ENCODE data around the gene STIM1. TPM values are rescaled to one million over a fixed set of nuclear protein-coding genes. Genes with fewer than 3 reads are reported as not detected.
"Not testable (repeated sequence)": the region's sequence is repeated elsewhere in the genome, so short reads cannot be mapped to it uniquely, and the experiment has no call there.

The STIM1 gene
- total RNA-seq, 1 experiment from 2014 or later = 9.0 TPM

DNA sequence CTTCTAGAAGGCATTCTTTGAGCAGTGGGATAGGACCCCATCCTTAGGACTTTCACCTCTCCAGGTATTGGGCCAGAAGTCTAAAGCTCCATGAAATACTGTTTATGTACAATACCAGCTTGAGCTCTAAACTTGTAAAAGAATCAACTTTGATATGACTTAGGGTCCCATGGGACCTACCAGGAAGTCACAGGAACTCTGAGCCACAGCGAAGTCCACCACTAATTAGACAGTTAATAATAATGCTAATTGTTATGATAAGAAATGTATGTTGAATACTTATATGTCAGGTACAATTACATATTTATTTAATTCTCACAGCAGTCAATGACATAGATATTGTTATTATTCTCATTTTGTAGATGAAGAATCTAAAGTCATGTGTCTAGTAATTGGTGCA lies 35.3 kb downstream of the STIM1 start:
- Histone ChIP-seq H3K36me3 (ENCODE audit: insufficient read depth, low read length) (no peaks in the 10 kb centered on the region), H3K27ac (ENCODE audit: low read length) (no peak overlapping the region), H4K20me1 (ENCODE audit: insufficient read depth, low read depth, low read length) (peaks cover 7% of the 10 kb centered on the region; the same call in 1 of the 2 replicates), H2AFZ (ENCODE audit: low read length) (no peak overlapping the region), H3K4me1 (ENCODE audit: low read length) (peaks cover 47% of the 10 kb centered on the region), H3K9me3 (ENCODE audit: low read length) (no peaks in the 10 kb centered on the region), H3K9me2 (replicated peaks; ENCODE audit: insufficient read depth, low read length) (no peaks in the 10 kb centered on the region), H3K4me3 (ENCODE audit: low read length) (no peak overlapping the region), H3K27me3 (ENCODE audit: low read length) (no peaks in the 10 kb centered on the region), H3K4me2 (ENCODE audit: low read depth, low read length, poor library complexity, severe bottlenecking) (peak overlapping the region; percentile 45), H3K79me2 (ENCODE audit: low read length) (no peaks in the 10 kb centered on the region), H3K9ac (ENCODE audit: low read length) (no peak overlapping the region)
- peak; percentile 50 for DNase-seq

GRCh38 chr11:3891751-3892150 lies 36.3 kb downstream of the STIM1 start:
- H3K9me2 ChIP-seq (replicated peaks; ENCODE audit: insufficient read depth, low read length) = no peaks in the 10 kb centered on the region
- no peak overlapping the region for H3K4me2 ChIP-seq (ENCODE audit: low read depth, low read length, poor library complexity, severe bottlenecking)
- peaks cover 53% of the 10 kb centered on the region for H3K4me1 ChIP-seq (ENCODE audit: low read length)
- H3K9me3 ChIP-seq (ENCODE audit: low read length) = no peaks in the 10 kb centered on the region
- no peak overlapping the region for H3K9ac ChIP-seq (ENCODE audit: low read length)
- H4K20me1 ChIP-seq (ENCODE audit: insufficient read depth, low read depth, low read length) = peaks cover 7% of the 10 kb centered on the region; the same call in 1 of the 2 replicates
- H3K27me3 ChIP-seq (ENCODE audit: low read length) = no peaks in the 10 kb centered on the region
- H3K4me3 ChIP-seq (ENCODE audit: low read length) = no peak overlapping the region
- no peak for DNase-seq
- no peaks in the 10 kb centered on the region for H3K36me3 ChIP-seq (ENCODE audit: insufficient read depth, low read length)
- H3K79me2 ChIP-seq (ENCODE audit: low read length) = no peaks in the 10 kb centered on the region
- no peak overlapping the region for H3K27ac ChIP-seq (ENCODE audit: low read length)
- H2AFZ ChIP-seq (ENCODE audit: low read length) = no peak overlapping the region

- H3K27ac ChIP-seq (ENCODE audit: low read length) = no peak overlapping the region
- no peaks in the 10 kb centered on the region for H3K9me2 ChIP-seq (replicated peaks; ENCODE audit: insufficient read depth, low read length)
- H3K79me2 ChIP-seq (ENCODE audit: low read length) = no peaks in the 10 kb centered on the region
- no peaks in the 10 kb centered on the region for H3K36me3 ChIP-seq (ENCODE audit: insufficient read depth, low read length)
- H3K4me1 ChIP-seq (ENCODE audit: low read length) = peaks cover 55% of the 10 kb centered on the region
- H3K9me3 ChIP-seq (ENCODE audit: low read length) = no peaks in the 10 kb centered on the region
- no peak overlapping the region for H2AFZ ChIP-seq (ENCODE audit: low read length)
- H4K20me1 ChIP-seq (ENCODE audit: insufficient read depth, low read depth, low read length) = peaks cover 7% of the 10 kb centered on the region; the same call in 1 of the 2 replicates
- H3K27me3 ChIP-seq (ENCODE audit: low read length) = no peaks in the 10 kb centered on the region
- no peak overlapping the region for H3K4me3 ChIP-seq (ENCODE audit: low read length)
- DNase-seq = peak; percentile 38
- H3K4me2 ChIP-seq (ENCODE audit: low read depth, low read length, poor library complexity, severe bottlenecking) = no peak overlapping the region
- H3K9ac ChIP-seq (ENCODE audit: low read length) = no peak overlapping the region
Observed at GRCh38 chr11:3892156-3892555, 36.7 kb downstream of the STIM1 start.

DNA sequence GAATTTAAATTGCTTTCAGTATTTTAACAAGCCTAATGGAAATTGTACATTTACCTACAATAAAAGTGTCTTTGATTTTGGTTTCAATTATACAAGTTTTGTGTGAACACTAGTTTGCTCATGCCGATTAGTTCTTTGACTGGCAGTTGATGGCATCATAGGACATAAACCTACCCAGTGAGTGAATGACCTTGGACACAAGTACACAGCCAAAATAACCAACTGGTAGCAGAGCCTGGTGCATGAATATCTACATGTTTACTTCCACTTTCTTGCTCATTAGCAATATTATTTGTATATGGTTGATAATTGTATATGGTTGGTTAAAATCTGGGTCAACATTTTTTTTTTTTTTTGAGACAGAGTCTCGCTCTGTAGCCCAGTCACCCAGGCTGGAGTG lies 37.8 kb downstream of the STIM1 start:
- H3K4me2 ChIP-seq (ENCODE audit: low read depth, low read length, poor library complexity, severe bottlenecking) = no peak overlapping the region
- no peak overlapping the region for H2AFZ ChIP-seq (ENCODE audit: low read length)
- H3K4me3 ChIP-seq (ENCODE audit: low read length) = no peak overlapping the region
- H3K9me3 ChIP-seq (ENCODE audit: low read length) = no peaks in the 10 kb centered on the region
- no peak overlapping the region for H3K9ac ChIP-seq (ENCODE audit: low read length)
- no peaks in the 10 kb centered on the region for H3K27me3 ChIP-seq (ENCODE audit: low read length)
- no peaks in the 10 kb centered on the region for H3K36me3 ChIP-seq (ENCODE audit: insufficient read depth, low read length)
- DNase-seq = peak; percentile 38
- H3K27ac ChIP-seq (ENCODE audit: low read length) = no peak overlapping the region
- no peaks in the 10 kb centered on the region for H3K9me2 ChIP-seq (replicated peaks; ENCODE audit: insufficient read depth, low read length)
- peaks cover 7% of the 10 kb centered on the region; the same call in 1 of the 2 replicates for H4K20me1 ChIP-seq (ENCODE audit: insufficient read depth, low read depth, low read length)
- peaks cover 49% of the 10 kb centered on the region for H3K4me1 ChIP-seq (ENCODE audit: low read length)
- H3K79me2 ChIP-seq (ENCODE audit: low read length) = no peaks in the 10 kb centered on the region

- H3K9ac ChIP-seq (ENCODE audit: low read length) = peak overlapping the region; percentile 54
- no peaks in the 10 kb centered on the region for H3K9me3 ChIP-seq (ENCODE audit: low read length)
- H3K4me3 ChIP-seq (ENCODE audit: low read length) = peak overlapping the region; percentile 45; the same call in 1 of the 2 replicates
- H2AFZ ChIP-seq (ENCODE audit: low read length) = no peak overlapping the region
- peaks cover 43% of the 10 kb centered on the region for H3K4me1 ChIP-seq (ENCODE audit: low read length)
- peak; percentile 94 for DNase-seq
- H4K20me1 ChIP-seq (ENCODE audit: insufficient read depth, low read depth, low read length) = 0 out of 2 replicates have a peak, but pooled peaks cover 4% of the 10 kb centered on the region
- H3K79me2 ChIP-seq (ENCODE audit: low read length) = no peaks in the 10 kb centered on the region
- peak overlapping the region; percentile 62 for H3K27ac ChIP-seq (ENCODE audit: low read length)
- no peaks in the 10 kb centered on the region for H3K36me3 ChIP-seq (ENCODE audit: insufficient read depth, low read length)
- H3K27me3 ChIP-seq (ENCODE audit: low read length) = no peaks in the 10 kb centered on the region
- peak overlapping the region; percentile 69 for H3K4me2 ChIP-seq (ENCODE audit: low read depth, low read length, poor library complexity, severe bottlenecking)
- no peaks in the 10 kb centered on the region for H3K9me2 ChIP-seq (replicated peaks; ENCODE audit: insufficient read depth, low read length)
Observed at GRCh38 chr11:3894128-3894731, 38.8 kb downstream of the STIM1 start.

- Histone ChIP-seq H3K9me3 (ENCODE audit: low read length) (no peaks in the 10 kb centered on the region), H3K27me3 (ENCODE audit: low read length) (no peaks in the 10 kb centered on the region), H3K4me3 (ENCODE audit: low read length) (no peak overlapping the region), H3K4me1 (ENCODE audit: low read length) (peaks cover 36% of the 10 kb centered on the region), H3K9ac (ENCODE audit: low read length) (peak overlapping the region; percentile 8; the same call in 1 of the 2 replicates), H4K20me1 (ENCODE audit: insufficient read depth, low read depth, low read length) (no peaks in the 10 kb centered on the region), H3K9me2 (replicated peaks; ENCODE audit: insufficient read depth, low read length) (no peaks in the 10 kb centered on the region), H3K36me3 (ENCODE audit: insufficient read depth, low read length) (no peaks in the 10 kb centered on the region), H3K4me2 (ENCODE audit: low read depth, low read length, poor library complexity, severe bottlenecking) (peak overlapping the region; percentile 50), H2AFZ (ENCODE audit: low read length) (no peak overlapping the region), H3K79me2 (ENCODE audit: low read length) (no peaks in the 10 kb centered on the region), H3K27ac (ENCODE audit: low read length) (peak overlapping the region; percentile 45)
- DNase-seq = peak; percentile 63
Observed at GRCh38 chr11:3896644-3897043, 41.2 kb downstream of the STIM1 start.

- peaks cover 30% of the 10 kb centered on the region for H3K4me1 ChIP-seq (ENCODE audit: low read length)
- H3K9me3 ChIP-seq (ENCODE audit: low read length); H3K36me3 ChIP-seq (ENCODE audit: insufficient read depth, low read length); H3K9me2 ChIP-seq (replicated peaks; ENCODE audit: insufficient read depth, low read length); H3K9ac ChIP-seq (ENCODE audit: low read length); H2AFZ ChIP-seq (ENCODE audit: low read length); DNase-seq; H4K20me1 ChIP-seq (ENCODE audit: insufficient read depth, low read depth, low read length); H3K27me3 ChIP-seq (ENCODE audit: low read length); H3K27ac ChIP-seq (ENCODE audit: low read length); H3K4me3 ChIP-seq (ENCODE audit: low read length); H3K4me2 ChIP-seq (ENCODE audit: low read depth, low read length, poor library complexity, severe bottlenecking); H3K79me2 ChIP-seq (ENCODE audit: low read length): not testable (repeated sequence)
Observed at GRCh38 chr11:3900230-3900629, 44.8 kb downstream of the STIM1 start.

- Histone ChIP-seq H3K4me1 (ENCODE audit: low read length) (peaks cover 32% of the 10 kb centered on the region), H2AFZ (ENCODE audit: low read length) (no peak overlapping the region), H4K20me1 (ENCODE audit: insufficient read depth, low read depth, low read length) (no peaks in the 10 kb centered on the region), H3K9me3 (ENCODE audit: low read length) (no peaks in the 10 kb centered on the region), H3K9me2 (replicated peaks; ENCODE audit: insufficient read depth, low read length) (no peaks in the 10 kb centered on the region), H3K79me2 (ENCODE audit: low read length) (no peaks in the 10 kb centered on the region), H3K27me3 (ENCODE audit: low read length) (no peaks in the 10 kb centered on the region), H3K9ac (ENCODE audit: low read length) (no peak overlapping the region), H3K27ac (ENCODE audit: low read length) (no peak overlapping the region), H3K4me2 (ENCODE audit: low read depth, low read length, poor library complexity, severe bottlenecking) (no peak overlapping the region), H3K4me3 (ENCODE audit: low read length) (no peak overlapping the region), H3K36me3 (ENCODE audit: insufficient read depth, low read length) (no peaks in the 10 kb centered on the region)
- DNase-seq = no peak
Observed at GRCh38 chr11:3901249-3902025, 46.0 kb downstream of the STIM1 start.
